ENCODE results near the gene TRPM8.
A peak's percentile ranks its signal among the peaks of the same experiment; 100 is the strongest.

The TRPM8 gene

DNA sequence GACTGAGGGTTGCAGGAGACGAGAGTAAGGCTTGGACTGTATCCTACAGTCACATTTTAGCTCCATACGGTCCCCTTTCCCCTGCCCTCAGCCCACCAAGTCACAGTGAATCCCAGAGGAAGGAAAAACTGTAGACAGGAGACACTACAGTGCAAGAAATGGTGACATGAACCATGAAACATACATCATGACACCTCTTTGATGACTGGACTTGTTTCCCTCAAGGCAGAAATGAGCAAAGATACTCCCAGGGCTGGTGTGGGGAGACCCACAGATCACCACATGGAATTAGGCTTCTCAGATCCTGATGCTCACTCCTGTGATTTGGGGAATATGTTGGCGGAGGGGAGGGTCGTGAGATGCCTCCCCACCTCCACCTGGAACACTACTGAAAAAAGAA, 85.1 kb downstream of the TRPM8 start:
- no peak for DNase-seq (ENCODE audit: low spot score)

DNA sequence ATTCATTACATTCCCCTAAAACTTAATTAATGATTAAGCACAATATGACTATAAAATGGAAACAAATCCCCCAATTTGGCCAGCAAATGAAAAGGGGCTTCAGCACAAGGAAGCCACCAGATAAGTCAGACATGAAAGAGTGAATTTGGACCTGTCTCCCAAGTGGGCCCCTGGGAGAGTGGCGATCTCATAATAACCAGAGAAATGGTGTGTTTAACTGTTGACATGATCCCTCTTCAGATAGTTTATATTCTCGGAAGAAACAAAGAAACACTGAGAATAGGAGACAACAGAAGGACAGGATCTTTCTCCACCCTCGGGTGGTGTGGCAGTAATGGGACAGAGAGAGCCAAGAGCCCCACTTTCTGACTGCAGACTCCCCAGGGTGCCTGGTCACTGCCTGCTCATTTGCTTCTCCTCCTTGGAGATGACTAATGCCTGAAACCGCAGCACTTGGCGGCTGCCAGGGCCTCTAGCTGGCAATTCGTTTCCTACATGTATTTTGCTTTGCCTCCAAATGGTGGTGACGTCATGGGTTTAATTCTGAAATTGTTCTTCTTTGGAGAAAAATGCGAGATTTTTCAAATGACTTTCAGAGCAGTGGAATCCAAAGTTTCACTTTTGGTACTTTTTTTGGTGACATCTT, 86.9 kb downstream of the TRPM8 start:
- DNase-seq (ENCODE audit: low spot score): peak; percentile 88

DNA sequence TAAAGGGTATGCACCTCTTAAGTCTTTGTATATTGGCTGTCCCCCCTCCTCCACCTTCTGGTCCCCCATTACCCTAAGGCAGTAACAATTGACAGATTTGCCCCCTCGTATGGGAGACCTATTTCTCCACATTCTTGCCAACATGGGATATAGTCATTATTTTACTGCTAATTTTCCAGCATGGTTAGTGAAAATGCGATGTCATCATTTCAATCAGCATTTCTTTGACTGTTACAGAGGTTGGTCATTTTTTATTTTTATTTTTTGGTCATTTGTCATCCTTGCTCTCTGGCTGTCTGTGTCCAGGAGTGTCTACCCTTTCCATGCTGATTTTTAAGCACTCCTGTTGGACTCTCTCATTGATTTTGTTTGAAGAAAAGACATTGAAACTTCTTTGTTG, 88.0 kb downstream of the TRPM8 start:
- DNase-seq (ENCODE audit: low spot score): no peak

DNA sequence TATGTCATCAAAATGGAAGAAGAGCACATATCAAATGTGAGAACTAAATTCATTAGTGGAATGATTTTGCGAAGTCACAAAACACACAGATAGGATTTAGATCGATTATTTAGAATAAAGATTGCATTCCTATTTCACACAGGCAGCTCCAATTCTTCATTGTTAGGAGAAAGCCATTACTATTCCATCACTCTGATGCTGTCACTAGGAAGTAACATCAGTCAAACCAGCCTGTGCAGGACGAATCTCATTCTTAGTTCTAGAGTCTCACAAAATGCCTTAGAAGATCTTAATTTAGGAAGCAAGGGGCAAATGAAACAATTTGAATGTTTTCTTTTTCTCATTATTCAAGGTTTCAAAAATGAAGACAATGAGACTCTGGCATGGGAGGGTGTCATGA, 89.3 kb downstream of the TRPM8 start:
- no peak for DNase-seq (ENCODE audit: low spot score)

DNA sequence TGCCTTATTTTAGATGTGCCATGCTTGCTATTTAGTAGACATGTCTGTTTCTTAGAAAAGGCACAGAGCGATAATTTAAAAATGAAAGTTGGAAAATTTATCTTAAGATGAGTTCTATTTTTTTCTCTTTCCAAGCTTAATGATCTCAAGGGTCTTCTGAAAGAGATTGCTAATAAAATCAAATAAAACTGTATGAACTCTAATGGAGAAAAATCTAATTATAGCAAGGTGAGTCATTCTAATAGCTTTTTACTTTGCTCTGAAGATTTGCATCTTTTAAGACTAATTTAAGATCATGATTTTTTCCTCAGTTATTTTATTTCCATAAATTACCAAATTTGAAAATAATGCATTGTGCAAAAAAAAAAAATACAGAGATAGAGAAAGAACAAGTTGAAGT, 97.3 kb downstream of the TRPM8 start:
- no peak for DNase-seq (ENCODE audit: low spot score)

DNA sequence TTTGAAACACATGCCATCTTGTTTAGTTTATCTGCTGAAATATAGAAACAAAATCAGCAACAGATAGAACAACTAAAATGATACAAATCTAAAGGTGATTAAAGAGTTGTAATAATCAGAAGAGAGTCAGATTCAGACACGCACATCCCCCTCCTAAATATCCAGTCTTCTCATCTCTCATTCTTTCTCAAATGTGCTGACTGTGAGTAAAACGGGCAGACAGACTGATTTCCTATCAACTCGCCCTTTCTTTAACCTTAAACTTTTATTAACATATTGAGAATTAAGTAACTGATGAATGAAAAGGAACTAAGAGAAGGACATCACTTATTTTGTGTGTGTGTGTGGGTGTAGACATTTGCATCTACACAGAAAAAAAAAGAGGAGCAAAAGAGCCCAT, 98.7 kb downstream of the TRPM8 start:
- no peak for DNase-seq (ENCODE audit: low spot score)

DNA sequence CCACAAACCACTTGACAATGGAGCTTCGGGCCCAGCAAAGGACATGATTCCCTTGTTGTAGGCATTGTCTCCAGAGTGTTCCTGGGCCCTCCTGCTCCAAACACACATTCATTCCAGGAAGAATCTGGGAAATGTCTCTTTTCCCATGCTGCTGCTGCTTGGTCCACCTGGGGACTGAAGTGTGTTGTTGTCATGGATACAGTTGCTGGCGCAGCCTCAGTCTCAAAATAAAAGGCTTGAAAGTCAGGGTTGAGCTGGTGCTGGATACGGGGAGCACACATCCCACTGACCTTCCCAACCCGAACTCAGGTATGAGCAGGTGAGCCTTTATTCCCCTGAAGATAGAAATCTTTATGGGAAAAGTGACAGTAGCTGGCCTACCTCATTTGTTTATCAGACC, 102.7 kb downstream of the TRPM8 start:
- no peak for DNase-seq (ENCODE audit: low spot score)

DNA sequence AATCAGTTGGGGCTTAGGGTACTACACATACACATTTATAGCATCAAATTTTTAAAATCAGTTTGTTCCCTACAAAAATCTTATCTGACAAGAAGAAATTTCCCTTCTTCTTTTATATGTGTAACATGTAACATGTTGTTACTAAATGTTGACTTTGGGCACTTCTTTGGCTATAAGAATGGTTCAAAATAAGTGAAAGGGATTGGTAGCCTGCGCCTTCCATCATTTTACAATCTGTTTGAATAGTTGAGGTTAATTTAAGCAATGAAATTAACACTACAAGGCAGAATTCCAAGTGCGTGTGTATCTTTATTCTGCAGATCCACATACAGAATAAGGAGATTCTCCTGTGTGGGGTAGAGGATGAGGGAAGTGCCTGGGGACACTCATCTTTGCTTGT, 103.2 kb downstream of the TRPM8 start:
- DNase-seq (ENCODE audit: low spot score): no peak

DNA sequence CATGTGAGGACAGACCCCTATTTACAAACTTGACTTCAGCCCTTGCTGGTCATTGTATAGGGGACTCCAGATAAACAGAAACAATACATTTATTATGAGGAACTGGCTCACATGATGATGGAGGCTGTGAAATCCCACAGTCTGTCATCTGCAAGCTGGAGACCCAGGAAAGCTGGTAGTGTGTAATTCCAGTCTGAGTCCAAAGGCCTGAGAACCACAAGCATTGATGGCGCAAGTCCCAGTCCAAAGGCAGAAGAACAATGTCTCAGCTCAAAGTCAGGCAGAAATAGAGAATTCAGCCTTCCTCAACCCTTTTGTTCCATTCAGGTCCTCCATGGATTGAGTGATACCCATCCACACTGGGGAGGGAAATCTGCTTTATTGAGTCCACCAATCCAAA, 105.3 kb downstream of the TRPM8 start:
- DNase-seq (ENCODE audit: low spot score): no peak

DNA sequence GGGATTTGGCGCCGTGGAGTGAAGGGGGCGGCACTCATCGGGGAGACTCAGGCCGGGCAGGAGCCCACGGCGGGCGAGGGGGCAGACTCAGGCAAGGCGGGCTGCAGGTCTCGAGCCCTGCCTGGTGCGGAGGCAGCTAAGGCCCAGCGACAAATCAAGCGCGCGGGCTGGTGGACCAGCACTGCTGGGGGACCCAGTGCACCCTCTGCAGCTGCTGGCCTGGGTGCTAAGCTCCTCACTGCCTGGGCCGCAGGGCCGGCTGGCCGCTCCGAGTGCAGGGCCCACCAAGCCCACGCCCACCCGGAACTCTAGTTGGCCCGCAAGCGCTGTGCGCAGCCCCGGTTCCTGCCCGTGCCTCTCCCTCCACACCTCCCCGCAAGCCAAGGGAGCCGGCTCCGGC, 107.1 kb downstream of the TRPM8 start:
- no peak for DNase-seq (ENCODE audit: low spot score)

DNA sequence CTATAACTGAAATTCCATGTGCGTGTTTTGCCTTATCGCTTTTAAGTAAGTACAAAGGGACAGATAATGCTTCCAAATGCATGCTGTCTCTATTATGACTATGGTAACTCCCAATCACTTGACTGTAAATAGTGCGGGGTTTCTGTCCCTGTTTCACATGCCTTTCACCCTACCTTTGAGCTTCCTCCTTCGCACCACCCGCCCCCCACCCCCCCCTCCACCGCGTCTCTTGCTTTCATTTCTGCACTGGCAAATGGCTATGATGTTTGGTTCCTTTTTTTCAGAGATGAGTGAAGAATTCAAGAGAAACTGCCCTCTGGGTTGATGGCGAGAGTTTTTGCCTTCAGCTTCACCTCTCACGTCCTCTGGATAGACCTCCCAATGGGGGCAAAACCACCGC, 108.3 kb downstream of the TRPM8 start:
- DNase-seq (ENCODE audit: low spot score): peak; percentile 50

DNA sequence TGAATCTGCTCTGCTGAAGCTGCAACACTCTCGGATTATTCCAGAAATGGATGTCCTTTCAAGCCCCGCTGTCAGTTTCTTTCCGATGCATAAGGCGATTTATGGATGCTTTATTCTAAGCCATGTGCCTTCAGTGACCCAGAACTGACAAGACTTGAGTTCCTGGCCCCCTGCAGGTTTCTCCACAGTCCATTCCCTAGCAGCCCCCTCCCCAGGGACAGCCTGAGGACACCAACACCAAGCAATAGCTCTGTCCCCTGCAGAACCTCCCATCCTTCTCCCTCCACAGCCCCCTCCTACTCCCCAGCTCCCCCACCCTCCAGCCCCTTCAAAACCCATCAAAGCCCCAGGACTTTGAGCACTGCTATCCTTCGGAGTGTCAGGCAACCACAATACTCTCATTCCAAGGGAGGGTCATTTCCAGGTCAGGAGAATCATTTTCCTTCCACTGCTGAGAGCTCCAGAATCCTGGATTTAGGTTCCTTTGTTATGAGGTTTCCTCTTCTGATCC, 108.8 kb downstream of the TRPM8 start:
- peak; percentile 44 for DNase-seq (ENCODE audit: low spot score)

DNA sequence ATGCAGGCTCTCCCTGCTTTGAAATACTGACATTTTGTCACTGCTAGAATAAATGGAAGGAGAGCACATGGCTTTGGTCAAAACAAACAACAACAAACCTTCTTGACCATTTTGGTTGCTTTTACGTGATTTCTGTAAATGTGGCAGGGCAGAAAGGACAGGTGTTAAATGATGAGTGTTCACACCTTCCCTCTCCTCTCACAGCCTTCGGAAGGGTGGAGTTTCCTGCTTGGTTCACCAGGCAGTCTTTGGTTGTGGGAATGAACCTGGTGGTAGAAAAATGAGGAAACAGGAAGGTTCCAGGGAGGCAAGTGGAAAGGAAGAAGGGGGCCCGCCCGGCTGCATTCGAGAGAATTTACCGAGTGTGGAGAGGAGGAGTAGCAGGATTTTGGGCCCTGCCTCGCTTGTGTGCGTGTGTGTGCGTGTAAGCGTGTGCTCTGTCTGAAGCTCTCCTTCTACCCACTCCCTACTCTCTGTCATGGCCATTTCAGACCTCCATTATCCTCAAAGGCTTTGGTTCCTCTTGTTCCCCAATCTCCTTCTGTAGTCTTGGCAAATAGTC, 109.6 kb downstream of the TRPM8 start:
- DNase-seq (ENCODE audit: low spot score): no peak

DNA sequence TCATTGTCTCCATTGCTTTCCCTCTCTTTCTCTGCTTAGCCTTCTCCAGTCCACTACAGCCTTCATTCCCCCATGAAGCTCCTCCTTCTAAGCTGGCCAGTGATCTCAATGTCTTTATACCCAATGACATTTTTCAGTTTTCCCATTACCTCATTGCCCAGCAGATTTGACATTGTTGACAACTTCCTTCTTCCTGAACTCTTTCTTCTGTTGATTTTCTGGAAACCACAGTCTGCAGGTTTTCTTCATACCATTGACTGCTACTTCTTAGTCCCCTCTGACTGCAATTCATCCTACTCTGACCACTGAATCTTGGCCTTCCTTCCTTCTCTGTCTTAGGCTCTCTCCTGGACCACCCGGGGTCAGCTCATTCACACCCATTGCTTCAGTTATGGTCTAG, 110.5 kb downstream of the TRPM8 start:
- no peak for DNase-seq (ENCODE audit: low spot score)

DNA sequence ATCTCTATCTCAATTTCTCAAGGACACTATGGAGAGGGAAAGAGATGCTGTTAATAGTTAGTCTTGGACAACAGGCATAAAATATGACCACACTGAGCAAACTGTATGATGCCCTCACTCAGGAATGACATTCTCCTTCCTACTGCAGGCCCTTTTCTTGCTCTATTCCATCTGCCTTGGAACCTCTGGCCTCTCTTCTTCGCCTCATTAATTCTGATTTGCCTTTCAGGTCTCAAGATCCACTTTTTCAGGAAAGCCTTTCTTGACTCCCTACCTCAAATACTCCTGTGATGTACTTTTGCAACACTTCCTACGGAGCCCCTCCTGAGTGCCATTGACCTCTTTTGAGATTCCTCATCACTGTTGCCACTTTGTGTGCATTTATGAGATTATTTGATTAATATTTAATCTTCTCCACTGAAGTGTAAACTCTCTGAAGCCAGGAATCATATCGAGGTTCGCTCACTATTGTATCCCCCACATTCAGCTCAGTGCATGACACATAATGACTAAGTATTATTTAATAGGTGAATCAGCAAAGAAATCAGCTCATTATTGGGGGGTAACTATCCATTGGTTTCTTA, 112.1 kb downstream of the TRPM8 start:
- no peak for DNase-seq (ENCODE audit: low spot score)

DNA sequence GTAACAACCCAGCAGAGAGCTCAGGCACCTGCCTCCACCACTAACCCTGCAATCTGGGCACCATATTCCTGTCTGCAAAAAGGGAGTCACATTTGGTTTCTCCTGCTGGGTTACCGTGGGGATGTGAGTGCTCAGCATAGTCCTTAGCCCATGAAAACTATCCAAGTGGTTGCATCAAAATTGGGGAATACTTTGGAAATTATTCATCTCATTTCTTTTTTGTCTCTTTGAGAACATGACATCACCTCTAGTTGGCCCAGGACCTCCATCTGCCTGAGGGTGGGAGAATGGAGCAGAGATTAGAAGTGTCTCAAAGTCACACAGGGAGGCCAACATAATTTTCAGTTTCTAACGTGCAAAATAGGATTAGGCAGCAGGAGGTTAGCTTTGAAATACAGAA, 114.0 kb downstream of the TRPM8 start:
- DNase-seq (ENCODE audit: low spot score): no peak

DNA sequence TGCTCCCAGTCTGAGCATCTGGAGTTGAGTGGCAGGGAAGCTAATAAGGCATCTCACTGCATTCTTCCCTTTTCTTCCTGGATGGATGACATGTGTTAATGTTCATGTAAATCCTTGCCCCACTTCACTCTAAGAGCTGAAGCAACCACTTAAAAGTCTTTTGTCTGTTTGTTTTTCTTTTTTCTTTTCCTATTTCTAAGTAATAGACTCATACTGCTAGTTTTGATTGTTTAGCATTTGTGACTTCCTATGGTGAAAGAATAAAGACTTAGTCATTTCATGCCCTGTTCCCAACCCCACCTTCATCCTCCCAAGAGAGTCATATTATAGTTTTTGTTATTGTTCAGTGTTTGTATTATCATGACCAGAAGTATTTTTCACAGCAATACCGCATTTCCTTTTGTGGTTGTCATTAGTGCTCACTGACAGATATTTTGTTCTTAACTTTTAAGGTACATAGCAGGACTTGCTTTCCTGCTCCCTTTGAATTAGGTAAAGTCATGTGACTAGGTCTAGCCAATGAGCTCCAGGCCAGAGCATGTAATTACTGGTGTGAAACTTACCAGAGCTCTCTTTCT, 115.2 kb downstream of the TRPM8 start:
- peak; percentile 45 for DNase-seq (ENCODE audit: low spot score)

DNA sequence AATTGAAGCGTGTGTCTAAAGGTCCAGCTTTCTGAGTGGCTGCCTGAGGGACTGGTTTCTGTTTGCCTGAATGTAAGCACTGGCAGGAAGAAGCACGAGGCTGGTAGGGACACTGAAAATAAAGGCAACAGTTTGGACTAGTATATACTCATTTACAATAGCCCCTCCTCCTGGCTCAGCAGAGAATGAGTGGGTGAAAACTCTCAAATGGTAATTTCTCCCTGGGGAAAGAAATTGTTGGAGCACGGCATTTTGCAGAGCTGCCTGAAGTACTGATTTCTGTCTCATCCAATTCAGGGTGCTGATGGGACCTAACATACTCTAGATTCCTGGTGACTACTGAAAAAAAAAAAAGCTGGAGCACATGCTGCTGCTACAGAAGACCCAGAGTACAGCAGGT, 116.0 kb downstream of the TRPM8 start:
- no peak for DNase-seq (ENCODE audit: low spot score)

DNA sequence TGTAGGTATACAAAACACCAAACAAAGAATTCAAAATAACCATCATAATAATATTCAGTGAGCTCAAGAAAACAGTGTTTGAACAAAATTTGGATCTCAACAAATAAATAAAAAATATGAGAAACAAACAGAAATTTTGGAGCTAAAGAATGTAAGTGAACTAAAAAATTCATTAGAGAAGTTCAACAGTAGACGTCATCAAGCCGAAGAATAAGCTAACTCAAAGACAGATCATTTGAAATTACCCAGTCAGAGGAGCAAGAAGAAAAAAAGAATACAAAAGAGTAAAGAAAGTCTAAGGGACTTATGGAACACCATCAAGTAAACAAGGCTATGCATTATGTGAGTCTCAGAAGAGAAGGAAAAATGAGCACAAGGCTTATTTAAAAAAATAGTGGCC, 116.7 kb downstream of the TRPM8 start:
- no peak for DNase-seq (ENCODE audit: low spot score)

DNA sequence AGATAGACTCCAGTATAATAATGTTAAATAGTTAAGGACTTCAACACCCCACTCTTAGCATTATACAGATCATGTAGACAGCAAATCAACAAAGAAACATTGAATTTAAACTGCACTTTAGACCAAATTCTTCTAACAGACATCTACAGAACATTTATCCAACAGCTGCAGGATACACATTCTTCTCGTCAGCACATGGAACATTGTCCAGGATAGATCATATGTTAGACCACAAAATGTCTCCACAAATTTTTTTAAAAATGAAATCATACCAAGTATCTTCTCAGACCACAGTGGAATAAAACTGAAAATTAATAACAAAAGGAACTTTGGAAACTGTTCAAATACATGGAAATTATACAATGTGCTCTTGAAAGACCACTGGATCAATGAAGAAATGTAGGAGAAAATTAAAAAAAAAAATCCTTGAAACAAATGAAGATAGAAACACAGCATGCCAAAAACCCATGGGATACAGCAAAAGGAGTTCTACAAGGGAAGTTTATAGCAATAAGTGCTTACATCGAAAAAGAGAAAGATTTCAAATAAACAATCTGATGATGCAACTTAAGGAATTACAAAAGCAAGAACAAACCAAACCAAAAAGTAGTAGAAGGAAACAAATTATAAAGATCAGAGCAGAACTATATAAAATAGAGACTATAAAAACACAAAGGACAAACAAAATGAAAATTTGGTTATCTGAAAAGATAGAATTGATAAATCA, 121.1 kb downstream of the TRPM8 start:
- DNase-seq (ENCODE audit: low spot score): no peak

DNA sequence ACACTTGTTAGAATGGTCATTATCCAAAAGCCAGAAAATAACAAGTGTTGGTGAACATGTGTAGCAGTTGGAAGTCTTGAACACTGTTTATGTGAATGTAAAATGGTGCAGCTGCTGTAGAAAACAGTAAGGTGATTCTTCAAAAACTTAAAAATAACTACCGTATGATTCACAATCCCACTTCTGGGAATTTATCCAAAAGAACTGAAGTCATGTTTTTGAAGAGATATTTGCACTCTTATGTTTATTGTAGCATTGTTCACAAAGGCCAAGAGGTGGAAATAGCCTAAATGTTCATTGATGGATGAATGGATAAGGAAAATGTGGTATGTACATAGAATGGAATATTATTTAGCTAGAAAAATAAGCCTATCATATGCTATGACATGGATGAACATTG, 127.0 kb downstream of the TRPM8 start:
- DNase-seq (ENCODE audit: low spot score): no peak

DNA sequence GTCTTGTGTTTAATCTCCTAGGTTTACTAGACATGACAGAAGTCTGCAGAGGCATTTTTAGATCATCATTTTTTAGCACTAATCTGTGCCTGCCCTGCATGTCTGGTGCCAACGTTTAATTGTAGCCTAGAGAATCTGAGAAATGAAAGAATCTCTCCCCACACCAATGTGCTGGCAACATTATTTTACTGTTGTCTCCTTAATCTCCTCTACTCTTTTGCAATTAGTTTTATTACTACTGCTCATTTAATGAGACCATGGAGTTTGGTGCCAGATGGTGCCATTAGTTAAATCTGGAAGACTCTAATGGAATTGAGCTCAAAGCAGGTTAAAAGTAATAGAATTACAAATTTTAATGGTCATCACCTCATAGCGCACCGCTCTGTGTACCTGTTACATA, 129.3 kb downstream of the TRPM8 start:
- no peak for DNase-seq (ENCODE audit: low spot score)

DNA sequence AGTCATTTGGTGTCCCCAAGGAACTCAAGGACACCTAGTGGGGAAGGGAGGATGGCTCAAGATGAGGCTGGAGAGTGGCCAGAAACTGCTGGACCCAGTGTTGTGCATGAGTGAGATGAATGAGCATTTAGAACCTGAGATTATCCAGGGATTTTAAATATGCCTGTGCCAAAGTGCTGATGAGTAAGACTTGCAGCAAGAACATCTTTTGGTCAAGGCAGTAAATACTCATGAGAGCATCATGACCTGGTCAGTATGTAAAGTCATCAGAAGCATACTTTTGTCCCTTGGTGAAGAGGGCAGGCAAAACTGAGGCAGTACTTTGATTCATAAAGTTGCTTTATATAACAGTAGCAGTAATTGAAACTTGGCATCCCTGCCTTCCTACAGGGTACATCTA, 130.2 kb downstream of the TRPM8 start:
- DNase-seq (ENCODE audit: low spot score): no peak
